ENCODE measurements around the gene NEO1.

The NEO1 gene

DNA sequence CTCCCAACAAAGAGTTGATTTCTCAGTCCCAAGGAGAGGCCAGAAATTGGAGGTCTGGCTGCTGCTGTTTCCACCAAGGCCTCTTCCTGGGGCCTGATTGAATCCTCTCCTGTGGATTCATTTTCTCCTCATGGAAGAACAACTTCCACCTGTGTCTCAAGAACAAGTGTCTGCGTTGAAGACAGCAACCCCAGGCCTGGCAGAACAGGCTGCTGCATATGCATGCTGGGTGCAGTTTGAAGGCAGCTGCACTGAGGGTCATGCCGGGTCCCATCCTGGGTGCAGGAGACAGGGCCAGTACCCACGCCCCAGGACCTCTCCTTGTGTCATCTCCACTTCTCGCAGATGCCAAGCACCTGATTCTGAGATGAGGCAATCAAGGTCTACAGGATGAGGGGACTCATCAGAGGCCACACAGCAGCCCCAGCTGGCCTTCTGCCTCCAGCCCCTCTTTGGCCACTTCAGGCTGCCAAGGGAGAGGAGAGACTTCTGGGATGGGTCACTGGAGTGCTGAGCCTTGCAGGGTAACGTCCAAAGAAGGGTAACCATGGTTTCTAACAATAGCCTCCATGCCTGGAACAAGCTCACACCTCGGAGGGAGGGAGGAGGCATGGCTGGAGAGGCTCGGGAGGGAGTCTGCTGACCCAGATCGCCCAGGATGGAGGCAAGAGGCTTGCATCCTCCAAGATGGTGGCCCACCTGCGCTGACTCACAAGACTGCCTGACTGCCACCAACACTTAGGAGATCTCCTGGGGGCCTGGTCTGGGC, 286.5 kb downstream of the NEO1 start:
- no peak for FAIRE-seq
- DNase-seq (ENCODE audit: insufficient read length, low spot score): no peak
- no peak for TF ChIP-seq POU2F2 (IDR thresholded peaks at IDR 0.05; ENCODE audit: low read depth, low read length)

DNA sequence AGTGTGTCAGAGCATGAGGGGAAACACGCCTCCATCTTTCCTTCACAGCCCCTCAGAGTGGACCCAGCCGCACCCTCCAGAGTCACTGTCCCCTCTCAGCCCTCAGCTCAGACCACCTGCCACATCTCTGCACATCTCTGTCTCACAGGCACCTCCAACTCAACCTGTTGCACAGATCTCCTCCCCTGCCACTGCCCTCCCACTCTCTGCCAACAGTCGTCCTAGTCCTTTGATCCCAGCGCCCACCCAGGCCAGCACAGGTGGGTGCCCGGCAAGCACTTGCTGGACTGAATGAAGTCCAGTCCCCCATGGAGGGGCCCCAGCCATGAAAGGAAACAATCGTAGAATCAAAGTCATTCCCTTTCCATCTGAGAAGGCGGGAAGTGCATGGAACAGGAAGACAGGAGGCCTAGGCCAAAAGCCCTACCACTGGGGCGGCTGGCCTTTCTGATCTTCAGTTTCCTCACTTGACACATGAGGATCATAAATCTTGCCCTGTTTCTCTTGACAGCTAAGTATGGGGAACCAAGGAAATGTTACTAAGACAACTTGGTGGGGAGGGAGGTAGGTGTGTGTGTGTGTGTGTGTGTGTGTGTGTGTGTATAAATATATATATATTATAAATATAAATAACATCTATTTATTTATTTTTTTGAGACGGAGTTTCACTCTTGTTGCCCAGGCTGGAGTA, 288.4 kb downstream of the NEO1 start:
- FAIRE-seq (no peak), DNase-seq (ENCODE audit: insufficient read length, low spot score) (no peak)
- TF ChIP-seq PAX5 (IDR thresholded peaks at IDR 0.05; ENCODE audit: insufficient read depth, low read length, severe bottlenecking) (no peak), POLR2A (IDR thresholded peaks at IDR 0.05; ENCODE audit: low read depth, low read length) (no peak), POU2F2 (IDR thresholded peaks at IDR 0.05; ENCODE audit: low read depth, low read length) (no peak), TAF1 (IDR thresholded peaks at IDR 0.05; ENCODE audit: low read depth, low read length) (no peak), POLR2AphosphoS5 (IDR thresholded peaks at IDR 0.05; ENCODE audit: low read depth, low read length) (no peak), SPI1 (IDR thresholded peaks at IDR 0.05; ENCODE audit: low read depth, low read length) (no peak)

DNA sequence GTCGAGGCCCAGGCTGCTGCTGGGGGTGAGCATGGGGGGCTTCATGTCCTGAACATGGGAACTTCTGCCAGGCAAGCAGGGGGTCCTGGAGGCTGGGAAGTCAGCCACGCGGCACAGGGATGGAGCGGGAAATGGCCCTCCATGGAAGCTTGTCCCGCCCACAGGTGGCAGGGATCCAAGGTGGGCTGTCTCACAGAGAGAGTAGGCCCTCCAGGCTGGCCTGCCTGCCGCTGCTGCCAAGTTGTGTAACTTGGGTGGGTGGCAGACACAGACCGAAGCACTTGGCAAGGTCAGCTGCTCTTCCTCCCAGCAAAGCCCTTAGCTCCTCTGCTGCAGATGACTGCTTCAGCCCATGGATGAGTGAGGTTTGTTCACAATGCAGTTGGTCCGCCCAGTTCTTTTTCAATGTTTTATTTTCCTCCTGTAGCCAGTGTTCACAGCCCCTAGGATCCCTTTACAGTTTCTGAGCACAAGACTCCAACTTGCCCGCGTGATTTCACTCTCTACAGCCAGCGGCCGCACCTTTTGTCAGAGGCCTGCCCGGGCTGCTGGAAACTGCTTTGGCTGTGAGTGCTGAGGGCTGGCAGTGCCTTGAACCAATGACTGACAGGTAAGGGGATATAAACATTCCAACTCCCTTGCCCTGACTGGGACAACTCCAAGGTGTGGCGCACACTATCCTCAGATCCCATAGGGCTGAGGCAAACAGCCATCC, 289.8 kb downstream of the NEO1 start:
- TF ChIP-seq SPI1 (IDR thresholded peaks at IDR 0.05; ENCODE audit: low read depth, low read length) (no peak), POLR2A (IDR thresholded peaks at IDR 0.05; ENCODE audit: low read depth, low read length) (no peak), POLR2AphosphoS5 (IDR thresholded peaks at IDR 0.05; ENCODE audit: low read depth, low read length) (no peak), PAX5 (IDR thresholded peaks at IDR 0.05; ENCODE audit: insufficient read depth, low read length, severe bottlenecking) (no peak), POU2F2 (IDR thresholded peaks at IDR 0.05; ENCODE audit: low read depth, low read length) (no peak), TAF1 (IDR thresholded peaks at IDR 0.05; ENCODE audit: low read depth, low read length) (no peak)
- DNase-seq (ENCODE audit: insufficient read length, low spot score) (no peak), FAIRE-seq (no peak)

DNA sequence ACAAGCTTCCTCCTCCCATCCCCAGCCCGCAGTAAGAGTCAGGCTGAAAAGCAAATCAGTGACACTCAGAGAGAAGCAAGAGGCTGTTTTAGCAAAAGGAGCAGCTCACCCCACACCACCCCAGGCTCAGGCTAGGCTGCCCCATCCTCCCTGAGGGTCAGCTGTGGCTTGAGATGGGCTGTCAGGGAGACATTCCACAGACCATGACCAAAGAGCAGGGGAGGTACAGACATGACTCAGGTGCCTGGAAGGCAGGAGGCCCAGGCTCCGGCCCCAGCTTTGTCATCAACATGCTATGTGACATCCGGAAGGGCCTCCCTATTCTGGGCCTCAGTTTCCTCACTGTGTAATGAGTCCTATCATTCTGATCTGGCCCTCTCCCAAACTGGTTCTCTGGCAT, 291.8 kb downstream of the NEO1 start:
- no peak for FAIRE-seq
- no peak for DNase-seq (ENCODE audit: insufficient read length, low spot score)
- TF ChIP-seq POLR2AphosphoS5 (IDR thresholded peaks at IDR 0.05; ENCODE audit: low read depth, low read length) (no peak), PAX5 (IDR thresholded peaks at IDR 0.05; ENCODE audit: insufficient read depth, low read length, severe bottlenecking) (no peak), TAF1 (IDR thresholded peaks at IDR 0.05; ENCODE audit: low read depth, low read length) (no peak), POLR2A (IDR thresholded peaks at IDR 0.05; ENCODE audit: low read depth, low read length) (no peak), SPI1 (IDR thresholded peaks at IDR 0.05; ENCODE audit: low read depth, low read length) (no peak), POU2F2 (IDR thresholded peaks at IDR 0.05; ENCODE audit: low read depth, low read length) (no peak)

DNA sequence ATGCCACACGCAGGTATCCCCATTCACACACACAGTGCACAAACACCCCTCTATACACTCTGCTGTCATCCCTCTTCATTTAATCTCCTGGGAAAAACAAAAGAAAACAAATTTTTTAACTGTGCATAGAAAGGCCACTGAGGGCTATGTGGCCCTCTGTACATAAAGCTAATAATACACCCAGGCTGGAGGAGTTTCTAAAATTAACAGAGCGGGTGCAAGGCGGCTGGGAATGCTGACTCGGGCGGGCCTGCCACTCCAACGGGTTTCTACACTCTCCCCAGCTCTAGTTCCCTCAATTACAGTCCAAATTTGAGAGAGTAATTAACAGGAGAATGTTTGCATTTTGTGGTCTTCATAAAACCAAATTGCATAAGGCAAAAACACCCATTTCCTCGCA, 293.4 kb downstream of the NEO1 start:
- TF ChIP-seq POU2F2 (IDR thresholded peaks at IDR 0.05; ENCODE audit: low read depth, low read length): no peak
- no peak for TF ChIP-seq POLR2AphosphoS5 (IDR thresholded peaks at IDR 0.05; ENCODE audit: low read depth, low read length)
- TF ChIP-seq SPI1 (IDR thresholded peaks at IDR 0.05; ENCODE audit: low read depth, low read length): no peak
- TF ChIP-seq POLR2A (IDR thresholded peaks at IDR 0.05; ENCODE audit: low read depth, low read length): no peak
- TF ChIP-seq TAF1 (IDR thresholded peaks at IDR 0.05; ENCODE audit: low read depth, low read length): no peak
- no peak for TF ChIP-seq PAX5 (IDR thresholded peaks at IDR 0.05; ENCODE audit: insufficient read depth, low read length, severe bottlenecking)
- DNase-seq (ENCODE audit: insufficient read length, low spot score): no peak
- no peak for FAIRE-seq

DNA sequence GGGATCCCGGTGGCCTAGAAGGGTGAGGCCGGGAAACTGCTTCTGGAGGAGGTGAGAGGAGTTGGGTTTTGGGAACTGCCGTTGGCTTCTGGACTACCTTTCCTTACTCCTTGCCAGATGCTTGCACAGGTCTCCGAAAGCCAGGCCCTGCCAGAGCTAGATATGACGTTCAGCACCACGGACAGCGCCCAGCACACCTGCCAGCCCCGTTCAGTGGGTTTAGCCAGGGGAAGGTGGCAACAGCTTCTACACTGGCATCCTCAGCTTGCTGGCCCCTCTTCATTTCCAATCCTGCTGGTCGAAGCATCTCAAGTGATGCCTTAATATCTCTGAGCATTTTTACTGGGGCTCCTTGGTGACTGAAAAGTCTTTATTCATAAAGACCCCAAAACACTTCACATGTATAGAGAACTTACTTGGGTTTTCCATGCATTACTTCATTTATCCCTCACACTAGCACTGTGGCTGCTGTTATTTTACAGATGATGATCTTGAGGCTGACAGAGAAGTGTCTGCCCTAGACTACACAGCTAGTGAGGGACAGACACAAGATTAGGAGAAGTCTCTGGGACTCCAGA, 294.6 kb downstream of the NEO1 start:
- TF ChIP-seq POLR2A (IDR thresholded peaks at IDR 0.05; ENCODE audit: low read depth, low read length): no peak
- TF ChIP-seq PAX5 (IDR thresholded peaks at IDR 0.05; ENCODE audit: insufficient read depth, low read length, severe bottlenecking): no peak
- no peak for TF ChIP-seq TAF1 (IDR thresholded peaks at IDR 0.05; ENCODE audit: low read depth, low read length)
- TF ChIP-seq POLR2AphosphoS5 (IDR thresholded peaks at IDR 0.05; ENCODE audit: low read depth, low read length): no peak
- TF ChIP-seq POU2F2 (IDR thresholded peaks at IDR 0.05; ENCODE audit: low read depth, low read length): no peak
- TF ChIP-seq SPI1 (IDR thresholded peaks at IDR 0.05; ENCODE audit: low read depth, low read length): no peak
- FAIRE-seq (no peak), DNase-seq (ENCODE audit: insufficient read length, low spot score) (peak; percentile 53)

DNA sequence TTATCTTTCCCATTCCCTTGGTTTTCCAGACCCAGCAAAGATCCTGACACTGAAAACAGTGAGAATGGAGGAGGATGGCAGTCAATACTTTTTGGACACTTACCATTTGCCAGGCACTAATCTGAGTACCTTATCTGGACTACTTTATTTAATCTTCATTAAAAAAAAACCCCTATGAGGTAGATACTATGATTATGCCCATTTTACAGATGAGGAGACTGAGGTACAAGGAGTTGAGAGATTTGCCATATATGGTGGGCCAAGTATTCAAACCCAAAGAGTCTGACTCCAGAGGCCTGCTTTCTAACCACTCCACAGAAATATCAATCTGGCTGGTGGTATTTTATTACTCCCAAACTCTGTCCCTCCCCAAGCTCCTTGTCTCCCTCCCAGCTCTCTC, 296.9 kb downstream of the NEO1 start:
- FAIRE-seq (no peak), DNase-seq (ENCODE audit: insufficient read length, low spot score) (no peak)
- TF ChIP-seq PAX5 (IDR thresholded peaks at IDR 0.05; ENCODE audit: insufficient read depth, low read length, severe bottlenecking): no peak
- TF ChIP-seq SPI1 (IDR thresholded peaks at IDR 0.05; ENCODE audit: low read depth, low read length): no peak
- no peak for TF ChIP-seq POU2F2 (IDR thresholded peaks at IDR 0.05; ENCODE audit: low read depth, low read length)

DNA sequence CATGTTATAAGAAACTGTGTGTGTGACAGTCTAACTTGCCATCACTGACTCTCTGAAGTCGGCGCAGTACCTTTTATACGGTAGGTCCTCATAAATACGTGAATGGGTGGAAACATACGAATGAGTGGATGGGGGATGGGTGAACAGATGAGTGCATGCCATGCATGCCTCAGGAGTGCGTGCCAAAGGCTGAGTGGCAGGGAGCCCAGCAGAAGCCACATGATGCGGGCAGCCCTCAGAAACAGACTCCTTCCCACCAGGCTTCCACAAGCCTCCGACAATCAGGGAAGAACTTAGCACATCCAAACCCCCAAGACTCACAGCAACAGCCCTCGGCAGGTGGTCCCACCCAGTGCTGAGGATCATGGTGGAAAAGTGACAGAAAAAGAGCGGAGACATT, 299.8 kb downstream of the NEO1 start:
- no peak for TF ChIP-seq POU2F2 (IDR thresholded peaks at IDR 0.05; ENCODE audit: low read depth, low read length)
- no peak for TF ChIP-seq POLR2A (IDR thresholded peaks at IDR 0.05; ENCODE audit: low read depth, low read length)
- no peak for TF ChIP-seq SPI1 (IDR thresholded peaks at IDR 0.05; ENCODE audit: low read depth, low read length)
- TF ChIP-seq TAF1 (IDR thresholded peaks at IDR 0.05; ENCODE audit: low read depth, low read length): no peak
- no peak for TF ChIP-seq POLR2AphosphoS5 (IDR thresholded peaks at IDR 0.05; ENCODE audit: low read depth, low read length)
- TF ChIP-seq PAX5 (IDR thresholded peaks at IDR 0.05; ENCODE audit: insufficient read depth, low read length, severe bottlenecking): no peak
- DNase-seq (ENCODE audit: insufficient read length, low spot score) (no peak), FAIRE-seq (no peak)

DNA sequence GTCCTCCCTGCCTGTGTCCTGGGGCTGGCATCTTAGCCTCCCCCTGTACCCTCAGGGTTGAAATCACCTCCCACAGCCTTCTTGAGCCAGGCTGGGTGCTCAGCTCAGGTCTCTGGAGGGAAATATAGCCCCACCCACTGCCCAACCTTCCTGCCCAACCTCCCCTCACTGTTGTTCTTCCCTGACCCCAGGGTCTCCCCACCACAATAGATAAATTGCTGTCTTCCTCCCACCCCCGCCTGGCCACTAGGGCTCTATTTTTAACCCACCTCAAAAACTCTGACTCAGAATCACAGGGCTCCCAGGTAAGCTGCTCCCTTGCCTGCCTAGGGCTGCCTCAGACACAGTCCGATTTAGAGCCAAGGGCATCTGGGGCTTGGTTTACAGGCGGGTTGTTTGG, 301.5 kb downstream of the NEO1 start:
- DNase-seq (ENCODE audit: insufficient read length, low spot score) (no peak), FAIRE-seq (no peak)
- TF ChIP-seq PAX5 (IDR thresholded peaks at IDR 0.05; ENCODE audit: insufficient read depth, low read length, severe bottlenecking) (no peak), TAF1 (IDR thresholded peaks at IDR 0.05; ENCODE audit: low read depth, low read length) (no peak), POLR2AphosphoS5 (IDR thresholded peaks at IDR 0.05; ENCODE audit: low read depth, low read length) (no peak), POU2F2 (IDR thresholded peaks at IDR 0.05; ENCODE audit: low read depth, low read length) (no peak), POLR2A (IDR thresholded peaks at IDR 0.05; ENCODE audit: low read depth, low read length) (no peak), SPI1 (IDR thresholded peaks at IDR 0.05; ENCODE audit: low read depth, low read length) (no peak)
